Measurements from ENCODE around the gene C10orf62.
"Not testable (repeated sequence)": the region's sequence is repeated elsewhere in the genome, so short reads cannot be mapped to it uniquely, and the experiment has no call there.

- TF ChIP-seq CTCF, POLR2A (IDR thresholded peaks at IDR 0.05): not testable (repeated sequence)
Measured at GRCh38 chr10:97555541-97555940, 34.0 kb upstream of the C10orf62 start.
